Measurements from ENCODE around the gene MECP2.
"Not testable (repeated sequence)": the region's sequence is repeated elsewhere in the genome, so short reads cannot be mapped to it uniquely, and the experiment has no call there.

Gene MECP2

GRCh38 chrX:154000051-154000450 is 97.5 kb downstream of the MECP2 start:
- H3K36me3 ChIP-seq (ENCODE audit: control insufficient read depth in 1 of 2, insufficient read depth in 2 of 2, low read length in 2 of 2), result no peaks in the 10 kb centered on the region
- no peak overlapping the region for H3K4me3 ChIP-seq (ENCODE audit: low read depth in 1 of 2, low read length in 2 of 2)
- H3K4me1 ChIP-seq (ENCODE audit: control insufficient read depth in 1 of 2, insufficient read depth in 2 of 2, low read length in 2 of 2), result no peaks in the 10 kb centered on the region
- no peaks in the 10 kb centered on the region for H3K9me3 ChIP-seq (ENCODE audit: control insufficient read depth in 1 of 2, low read length in 2 of 2)
- H3K9ac ChIP-seq (ENCODE audit: low read depth in 1 of 2, low read length in 2 of 2), result no peak overlapping the region
- no peaks in the 10 kb centered on the region for H3K27me3 ChIP-seq (ENCODE audit: control insufficient read depth in 1 of 2, insufficient read depth in 2 of 2, low read length in 2 of 2)
- H3K27ac ChIP-seq (ENCODE audit: low read depth, low read length), result no peak overlapping the region

- Histone ChIP-seq H3K9me3 (ENCODE audit: control insufficient read depth in 1 of 2, low read length in 2 of 2) (no peaks in the 10 kb centered on the region), H3K27ac (ENCODE audit: low read depth, low read length) (no peak overlapping the region), H3K9ac (ENCODE audit: low read depth in 1 of 2, low read length in 2 of 2) (no peak overlapping the region), H3K36me3 (ENCODE audit: control insufficient read depth in 1 of 2, insufficient read depth in 2 of 2, low read length in 2 of 2) (no peaks in the 10 kb centered on the region), H3K4me1 (ENCODE audit: control insufficient read depth in 1 of 2, insufficient read depth in 2 of 2, low read length in 2 of 2) (no peaks in the 10 kb centered on the region), H3K27me3 (ENCODE audit: control insufficient read depth in 1 of 2, insufficient read depth in 2 of 2, low read length in 2 of 2) (no peaks in the 10 kb centered on the region), H3K4me3 (ENCODE audit: low read depth in 1 of 2, low read length in 2 of 2) (no peak overlapping the region)
Observed at GRCh38 chrX:153999359-154000037, 98.0 kb downstream of the MECP2 start.

- no peaks in the 10 kb centered on the region for H3K36me3 ChIP-seq (ENCODE audit: control insufficient read depth in 1 of 2, insufficient read depth in 2 of 2, low read length in 2 of 2)
- no peak overlapping the region for H3K4me3 ChIP-seq (ENCODE audit: low read depth in 1 of 2, low read length in 2 of 2)
- no peak overlapping the region for H3K27ac ChIP-seq (ENCODE audit: low read depth, low read length)
- no peaks in the 10 kb centered on the region for H3K27me3 ChIP-seq (ENCODE audit: control insufficient read depth in 1 of 2, insufficient read depth in 2 of 2, low read length in 2 of 2)
- no peaks in the 10 kb centered on the region for H3K4me1 ChIP-seq (ENCODE audit: control insufficient read depth in 1 of 2, insufficient read depth in 2 of 2, low read length in 2 of 2)
- H3K9ac ChIP-seq (ENCODE audit: low read depth in 1 of 2, low read length in 2 of 2), result no peak overlapping the region
- no peaks in the 10 kb centered on the region for H3K9me3 ChIP-seq (ENCODE audit: control insufficient read depth in 1 of 2, low read length in 2 of 2)
Observed at GRCh38 chrX:153995504-153995903, 102.0 kb downstream of the MECP2 start.

- not testable (repeated sequence) for H3K9ac ChIP-seq (ENCODE audit: low read depth in 1 of 2, low read length in 2 of 2); H3K9me3 ChIP-seq (ENCODE audit: control insufficient read depth in 1 of 2, low read length in 2 of 2); H3K36me3 ChIP-seq (ENCODE audit: control insufficient read depth in 1 of 2, insufficient read depth in 2 of 2, low read length in 2 of 2); H3K27me3 ChIP-seq (ENCODE audit: control insufficient read depth in 1 of 2, insufficient read depth in 2 of 2, low read length in 2 of 2); H3K4me1 ChIP-seq (ENCODE audit: control insufficient read depth in 1 of 2, insufficient read depth in 2 of 2, low read length in 2 of 2); H3K27ac ChIP-seq (ENCODE audit: low read depth, low read length); H3K4me3 ChIP-seq (ENCODE audit: low read depth in 1 of 2, low read length in 2 of 2)
Observed at GRCh38 chrX:153994398-153994797, 103.1 kb downstream of the MECP2 start.

- Histone ChIP-seq H3K4me1 (ENCODE audit: control insufficient read depth in 1 of 2, insufficient read depth in 2 of 2, low read length in 2 of 2) (no peaks in the 10 kb centered on the region), H3K4me3 (ENCODE audit: low read depth in 1 of 2, low read length in 2 of 2) (no peak overlapping the region), H3K27ac (ENCODE audit: low read depth, low read length) (no peak overlapping the region), H3K9me3 (ENCODE audit: control insufficient read depth in 1 of 2, low read length in 2 of 2) (no peaks in the 10 kb centered on the region), H3K27me3 (ENCODE audit: control insufficient read depth in 1 of 2, insufficient read depth in 2 of 2, low read length in 2 of 2) (no peaks in the 10 kb centered on the region), H3K36me3 (ENCODE audit: control insufficient read depth in 1 of 2, insufficient read depth in 2 of 2, low read length in 2 of 2) (no peaks in the 10 kb centered on the region), H3K9ac (ENCODE audit: low read depth in 1 of 2, low read length in 2 of 2) (no peak overlapping the region)
Observed at GRCh38 chrX:153993978-153994377, 103.5 kb downstream of the MECP2 start.

GRCh38 chrX:153993079-153993478 is 104.4 kb downstream of the MECP2 start:
- Histone ChIP-seq H3K27ac (ENCODE audit: low read depth, low read length) (no peak overlapping the region), H3K4me1 (ENCODE audit: control insufficient read depth in 1 of 2, insufficient read depth in 2 of 2, low read length in 2 of 2) (no peaks in the 10 kb centered on the region), H3K36me3 (ENCODE audit: control insufficient read depth in 1 of 2, insufficient read depth in 2 of 2, low read length in 2 of 2) (no peaks in the 10 kb centered on the region), H3K9me3 (ENCODE audit: control insufficient read depth in 1 of 2, low read length in 2 of 2) (no peaks in the 10 kb centered on the region), H3K4me3 (ENCODE audit: low read depth in 1 of 2, low read length in 2 of 2) (no peak overlapping the region), H3K27me3 (ENCODE audit: control insufficient read depth in 1 of 2, insufficient read depth in 2 of 2, low read length in 2 of 2) (no peaks in the 10 kb centered on the region), H3K9ac (ENCODE audit: low read depth in 1 of 2, low read length in 2 of 2) (no peak overlapping the region)

- Histone ChIP-seq H3K27me3 (ENCODE audit: control insufficient read depth in 1 of 2, insufficient read depth in 2 of 2, low read length in 2 of 2) (no peaks in the 10 kb centered on the region), H3K36me3 (ENCODE audit: control insufficient read depth in 1 of 2, insufficient read depth in 2 of 2, low read length in 2 of 2) (no peaks in the 10 kb centered on the region), H3K9me3 (ENCODE audit: control insufficient read depth in 1 of 2, low read length in 2 of 2) (no peaks in the 10 kb centered on the region), H3K4me3 (ENCODE audit: low read depth in 1 of 2, low read length in 2 of 2) (no peak overlapping the region), H3K9ac (ENCODE audit: low read depth in 1 of 2, low read length in 2 of 2) (no peak overlapping the region), H3K4me1 (ENCODE audit: control insufficient read depth in 1 of 2, insufficient read depth in 2 of 2, low read length in 2 of 2) (no peaks in the 10 kb centered on the region), H3K27ac (ENCODE audit: low read depth, low read length) (no peak overlapping the region)
Observed at GRCh38 chrX:153992180-153992579, 105.3 kb downstream of the MECP2 start.

GRCh38 chrX:153991013-153991580 is 106.4 kb downstream of the MECP2 start:
- H3K27me3 ChIP-seq (ENCODE audit: control insufficient read depth in 1 of 2, insufficient read depth in 2 of 2, low read length in 2 of 2), result no peaks in the 10 kb centered on the region

GRCh38 chrX:153989973-153990655 is 107.4 kb downstream of the MECP2 start:
- Histone ChIP-seq H3K9me3 (ENCODE audit: control insufficient read depth in 1 of 2, low read length in 2 of 2) (no peaks in the 10 kb centered on the region), H3K4me3 (ENCODE audit: low read depth in 1 of 2, low read length in 2 of 2) (no peak overlapping the region), H3K27ac (ENCODE audit: low read depth, low read length) (no peak overlapping the region), H3K4me1 (ENCODE audit: control insufficient read depth in 1 of 2, insufficient read depth in 2 of 2, low read length in 2 of 2) (peaks cover 2 to 3% of the 10 kb centered on the region in 2 donors), H3K9ac (ENCODE audit: low read depth in 1 of 2, low read length in 2 of 2) (no peak overlapping the region), H3K36me3 (ENCODE audit: control insufficient read depth in 1 of 2, insufficient read depth in 2 of 2, low read length in 2 of 2) (no peaks in the 10 kb centered on the region), H3K27me3 (ENCODE audit: control insufficient read depth in 1 of 2, insufficient read depth in 2 of 2, low read length in 2 of 2) (no peaks in the 10 kb centered on the region)

More at GRCh38 chrX:153991013-153991580, 106.4 kb downstream of the MECP2 start:
- Histone ChIP-seq H3K9me3 (ENCODE audit: control insufficient read depth in 1 of 2, low read length in 2 of 2) (no peaks in the 10 kb centered on the region), H3K36me3 (ENCODE audit: control insufficient read depth in 1 of 2, insufficient read depth in 2 of 2, low read length in 2 of 2) (no peaks in the 10 kb centered on the region), H3K27ac (ENCODE audit: low read depth, low read length) (no peak overlapping the region), H3K9ac (ENCODE audit: low read depth in 1 of 2, low read length in 2 of 2) (no peak overlapping the region), H3K4me1 (ENCODE audit: control insufficient read depth in 1 of 2, insufficient read depth in 2 of 2, low read length in 2 of 2) (no peaks in the 10 kb centered on the region), H3K4me3 (ENCODE audit: low read depth in 1 of 2, low read length in 2 of 2) (no peak overlapping the region)

GRCh38 chrX:153988493-153988892 is 109.0 kb downstream of the MECP2 start:
- H3K27me3 ChIP-seq (ENCODE audit: control insufficient read depth in 1 of 2, insufficient read depth in 2 of 2, low read length in 2 of 2), result no peaks in the 10 kb centered on the region
- H3K4me3 ChIP-seq (ENCODE audit: low read depth in 1 of 2, low read length in 2 of 2), result no peak overlapping the region

More at GRCh38 chrX:153988493-153988892, 109.0 kb downstream of the MECP2 start:
- H3K4me1 ChIP-seq (ENCODE audit: control insufficient read depth in 1 of 2, insufficient read depth in 2 of 2, low read length in 2 of 2), result peaks cover 14% of the 10 kb centered on the region in 2 donors
- no peaks in the 10 kb centered on the region for H3K9me3 ChIP-seq (ENCODE audit: control insufficient read depth in 1 of 2, low read length in 2 of 2)
- H3K27ac ChIP-seq (ENCODE audit: low read depth, low read length), result no peak overlapping the region
- H3K36me3 ChIP-seq (ENCODE audit: control insufficient read depth in 1 of 2, insufficient read depth in 2 of 2, low read length in 2 of 2), result no peaks in the 10 kb centered on the region
- H3K9ac ChIP-seq (ENCODE audit: low read depth in 1 of 2, low read length in 2 of 2), result no peak overlapping the region

Measured in duodenal mucosa (tissue), 2 donors.